GM23248 (cell line): ENCODE measurements around the gene EML6.

Experiments used
- EZH2 ChIP-seq: fragments of 200-600 bp; sonication (generic); IDR thresholded peaks from 2 replicates; pipeline ENCODE4 v1.6.1; 2018; ENCODE audit warnings: antibody characterized with exemption, mild to moderate bottlenecking; ENCODE audit not compliant: insufficient read depth, poor library complexity, severe bottlenecking
- EZH2phosphoT487 ChIP-seq: fragments of 200-600 bp; sonication (generic); IDR thresholded peaks from 2 replicates; pipeline ENCODE4 v1.6.1; 2018; ENCODE audit warnings: antibody characterized with exemption, moderate library complexity, mild to moderate bottlenecking, low read depth; ENCODE audit not compliant: insufficient read depth

DNA sequence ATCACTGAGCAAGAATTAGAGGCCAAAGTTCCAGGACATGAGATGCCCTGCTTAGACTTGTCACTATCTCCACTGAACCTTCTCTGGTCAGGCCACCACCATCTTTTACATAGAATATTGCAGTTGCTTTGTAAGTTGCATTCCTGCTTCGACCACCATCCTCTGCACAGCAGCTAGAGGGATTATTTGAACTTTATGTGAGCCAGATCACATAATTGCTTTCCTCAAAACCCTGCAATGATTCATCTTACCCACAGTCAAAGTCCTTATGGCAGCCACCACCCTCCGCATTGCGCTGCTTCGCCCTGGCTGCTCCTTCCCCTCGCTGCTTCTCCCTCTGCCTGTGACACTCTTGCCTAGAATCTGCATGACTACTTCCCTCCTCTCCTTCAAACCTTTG, 111.3 kb downstream of the EML6 start:
- no peak for TF ChIP-seq EZH2
- TF ChIP-seq EZH2phosphoT487, result no peak
